ENCODE results near the gene TNNT3. TPM values are rescaled to one million over a fixed set of nuclear protein-coding genes. Genes with fewer than 3 reads are reported as not detected.

TNNT3 gene
- total RNA-seq, 1 donor from 2014 or later, result not detected

DNA sequence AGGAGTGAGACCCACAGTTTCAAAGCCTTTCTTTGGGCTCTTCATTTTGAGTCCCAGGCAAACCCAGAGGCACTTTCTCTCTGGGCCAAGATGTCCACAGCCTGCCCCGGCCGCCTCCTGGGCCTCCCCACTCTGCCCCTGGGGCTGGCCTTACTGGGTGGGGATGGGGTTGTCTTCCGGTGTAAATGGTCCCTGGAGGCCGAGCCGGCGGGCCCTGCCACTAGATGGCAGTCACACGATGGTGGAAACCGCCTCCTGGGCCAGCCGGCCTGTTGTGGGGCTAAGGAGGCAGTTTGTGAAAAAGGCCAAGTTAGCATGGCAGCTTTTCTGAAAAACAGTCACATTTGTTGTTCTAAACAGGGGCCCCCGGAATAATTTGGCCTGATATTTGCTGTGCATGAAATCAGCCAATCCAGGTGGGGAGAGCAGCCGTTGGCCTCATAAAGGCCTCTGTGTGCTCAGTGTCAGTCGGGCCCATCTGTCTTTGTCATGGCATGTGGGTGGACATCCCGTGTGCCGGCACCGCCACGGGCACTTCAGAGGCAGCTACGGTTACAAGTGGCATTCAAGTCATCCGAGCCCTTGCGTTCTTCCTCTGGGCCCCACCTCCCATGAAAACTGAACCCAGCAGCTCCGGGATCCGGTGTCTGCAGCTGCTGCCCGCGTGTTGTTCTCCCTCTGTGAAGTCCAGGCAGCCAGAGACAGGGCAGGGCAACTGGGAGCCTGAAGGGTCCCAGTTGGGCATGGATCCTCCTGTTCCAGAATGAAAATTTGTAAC, 34.2 kb downstream of the TNNT3 start:
- H3K36me3 ChIP-seq (ENCODE audit: control insufficient read depth, insufficient read depth, low read length), result no peaks in the 10 kb centered on the region
- H3K27me3 ChIP-seq (ENCODE audit: control insufficient read depth, insufficient read depth, low read length), result no peaks in the 10 kb centered on the region
- FAIRE-seq, result no peak
- TF ChIP-seq, protein P1, sequence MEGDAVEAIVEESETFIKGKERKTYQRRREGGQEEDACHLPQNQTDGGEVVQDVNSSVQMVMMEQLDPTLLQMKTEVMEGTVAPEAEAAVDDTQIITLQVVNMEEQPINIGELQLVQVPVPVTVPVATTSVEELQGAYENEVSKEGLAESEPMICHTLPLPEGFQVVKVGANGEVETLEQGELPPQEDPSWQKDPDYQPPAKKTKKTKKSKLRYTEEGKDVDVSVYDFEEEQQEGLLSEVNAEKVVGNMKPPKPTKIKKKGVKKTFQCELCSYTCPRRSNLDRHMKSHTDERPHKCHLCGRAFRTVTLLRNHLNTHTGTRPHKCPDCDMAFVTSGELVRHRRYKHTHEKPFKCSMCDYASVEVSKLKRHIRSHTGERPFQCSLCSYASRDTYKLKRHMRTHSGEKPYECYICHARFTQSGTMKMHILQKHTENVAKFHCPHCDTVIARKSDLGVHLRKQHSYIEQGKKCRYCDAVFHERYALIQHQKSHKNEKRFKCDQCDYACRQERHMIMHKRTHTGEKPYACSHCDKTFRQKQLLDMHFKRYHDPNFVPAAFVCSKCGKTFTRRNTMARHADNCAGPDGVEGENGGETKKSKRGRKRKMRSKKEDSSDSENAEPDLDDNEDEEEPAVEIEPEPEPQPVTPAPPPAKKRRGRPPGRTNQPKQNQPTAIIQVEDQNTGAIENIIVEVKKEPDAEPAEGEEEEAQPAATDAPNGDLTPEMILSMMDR (IDR thresholded peaks at IDR 0.05; ENCODE audit: insufficient read depth, low read length, severe bottlenecking), result no peak
- no peak for DNase-seq (ENCODE audit: low read depth)
- H3K4me3 ChIP-seq (ENCODE audit: low read depth, low read length), result no peak overlapping the region

DNA sequence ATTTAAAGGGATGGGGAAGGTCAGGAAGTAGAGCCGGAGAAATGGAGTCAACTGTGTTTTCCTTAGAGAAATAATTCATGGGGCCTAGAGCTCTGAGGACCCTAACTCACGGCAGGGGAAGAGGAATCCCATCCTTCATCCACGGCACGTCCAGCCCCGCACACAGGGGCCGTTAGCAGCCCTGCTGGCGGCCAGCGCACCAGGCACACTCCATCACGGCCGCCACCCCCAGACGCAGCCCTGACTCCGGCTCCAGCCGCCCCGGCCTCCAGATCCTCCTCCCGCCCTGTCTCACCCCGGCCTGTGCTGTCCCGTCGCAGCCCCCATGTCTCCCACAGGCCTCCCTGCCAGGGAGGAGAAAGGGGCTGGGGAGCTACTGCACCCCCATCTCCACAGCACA, 38.9 kb downstream of the TNNT3 start:
- no peaks in the 10 kb centered on the region for H3K27me3 ChIP-seq (ENCODE audit: control insufficient read depth, insufficient read depth, low read length)
- H3K4me3 ChIP-seq (ENCODE audit: low read depth, low read length), result no peak overlapping the region
- no peak for FAIRE-seq
- no peak for DNase-seq (ENCODE audit: low read depth)
- no peaks in the 10 kb centered on the region for H3K36me3 ChIP-seq (ENCODE audit: control insufficient read depth, insufficient read depth, low read length)
- TF ChIP-seq, protein P1 (IDR thresholded peaks at IDR 0.05; ENCODE audit: insufficient read depth, low read length, severe bottlenecking), result no peak

DNA sequence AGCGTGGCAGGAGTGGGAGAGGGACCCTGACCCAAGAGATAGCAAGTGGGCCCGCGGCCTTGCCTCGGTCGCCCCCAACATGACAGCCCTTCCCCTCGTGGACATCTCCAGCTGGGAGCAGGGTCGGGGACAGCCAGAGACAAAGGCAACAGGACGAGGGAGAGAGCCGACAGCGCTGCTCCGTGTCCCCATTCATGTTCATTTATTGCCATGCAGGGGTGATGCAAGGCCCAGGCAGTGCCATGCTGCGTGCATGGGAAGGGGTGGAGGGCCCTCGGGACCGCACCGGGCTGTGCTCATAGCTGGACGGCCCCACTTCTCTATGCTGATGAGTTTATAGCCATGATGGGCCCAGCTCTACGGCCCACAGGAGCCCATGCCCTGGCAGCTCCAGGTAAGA, 40.3 kb downstream of the TNNT3 start:
- DNase-seq (ENCODE audit: low read depth) (no peak), FAIRE-seq (no peak)
- Histone ChIP-seq H3K27me3 (ENCODE audit: control insufficient read depth, insufficient read depth, low read length) (no peaks in the 10 kb centered on the region), H3K4me3 (ENCODE audit: low read depth, low read length) (no peak overlapping the region), H3K36me3 (ENCODE audit: control insufficient read depth, insufficient read depth, low read length) (no peaks in the 10 kb centered on the region)
- TF ChIP-seq, protein P1 (IDR thresholded peaks at IDR 0.05; ENCODE audit: insufficient read depth, low read length, severe bottlenecking), result no peak

DNA sequence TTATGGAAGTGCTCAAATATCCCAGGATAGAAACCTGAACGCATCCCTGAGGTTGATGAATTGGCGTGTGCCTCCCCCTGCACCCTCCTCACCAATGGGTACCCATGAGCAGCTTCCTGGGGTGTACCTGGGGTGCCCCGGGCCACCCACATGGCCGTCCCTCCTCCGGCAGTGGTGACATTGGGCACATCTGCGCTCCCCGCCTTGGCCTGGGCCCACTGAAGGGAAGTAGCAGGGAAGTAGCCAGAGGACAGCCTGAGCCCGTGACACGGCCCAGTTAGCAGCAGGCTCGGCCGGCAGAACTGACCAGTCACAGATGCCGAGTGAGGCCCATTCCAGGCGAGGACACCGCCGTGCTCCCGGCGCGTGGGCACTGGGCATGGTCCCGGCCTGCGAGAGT, 44.4 kb downstream of the TNNT3 start:
- no peaks in the 10 kb centered on the region for H3K36me3 ChIP-seq (ENCODE audit: control insufficient read depth, insufficient read depth, low read length)
- no peak overlapping the region for H3K4me3 ChIP-seq (ENCODE audit: low read depth, low read length)
- H3K27me3 ChIP-seq (ENCODE audit: control insufficient read depth, insufficient read depth, low read length), result no peaks in the 10 kb centered on the region
- TF ChIP-seq, protein P1 (IDR thresholded peaks at IDR 0.05; ENCODE audit: insufficient read depth, low read length, severe bottlenecking), result no peak
- FAIRE-seq, result no peak
- DNase-seq (ENCODE audit: low read depth), result no peak

DNA sequence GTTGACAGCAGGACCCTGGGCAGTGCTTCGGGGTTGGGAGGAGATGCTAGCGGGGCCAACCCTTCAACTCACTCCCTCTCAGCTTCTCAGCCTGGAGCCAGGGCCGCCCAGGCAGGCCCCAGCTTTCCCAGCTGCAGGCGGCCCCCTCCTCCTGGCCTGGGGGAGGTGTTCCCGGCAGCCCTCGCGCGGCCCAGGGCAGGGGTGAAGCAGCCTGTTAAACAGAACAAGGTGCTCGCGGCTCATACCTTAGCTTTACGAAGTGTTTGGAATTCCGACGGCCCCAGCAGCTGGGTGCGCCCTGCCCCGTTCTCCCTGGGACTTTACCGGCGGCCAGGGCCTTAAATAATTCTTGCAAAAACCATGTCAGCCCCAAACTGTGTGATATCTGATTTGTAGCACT, 44.8 kb downstream of the TNNT3 start:
- no peak overlapping the region for H3K4me3 ChIP-seq (ENCODE audit: low read depth, low read length)
- DNase-seq (ENCODE audit: low read depth) (no peak), FAIRE-seq (no peak)
- no peaks in the 10 kb centered on the region for H3K27me3 ChIP-seq (ENCODE audit: control insufficient read depth, insufficient read depth, low read length)
- H3K36me3 ChIP-seq (ENCODE audit: control insufficient read depth, insufficient read depth, low read length), result no peaks in the 10 kb centered on the region
- TF ChIP-seq, protein P1 (IDR thresholded peaks at IDR 0.05; ENCODE audit: insufficient read depth, low read length, severe bottlenecking), result no peak

DNA sequence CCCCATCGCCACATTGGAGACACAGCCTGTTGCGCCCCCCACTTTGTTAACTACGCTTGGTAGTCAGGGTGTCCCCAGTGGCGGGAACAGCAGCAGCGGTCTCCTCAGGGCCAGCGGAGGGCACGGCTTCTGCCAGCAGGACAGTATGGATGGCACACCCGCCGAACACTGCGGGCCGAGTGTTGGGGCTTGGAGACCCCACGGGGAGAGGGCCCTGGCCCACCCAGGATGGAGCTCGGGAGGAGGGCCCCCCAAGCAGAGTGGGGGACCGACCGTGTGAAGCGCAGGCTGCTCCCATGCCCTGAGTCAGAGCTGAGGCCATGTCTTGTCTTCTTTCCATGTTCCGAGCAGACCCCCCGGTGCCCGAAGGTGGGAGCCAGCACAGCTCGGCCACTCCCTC, 45.5 kb downstream of the TNNT3 start:
- DNase-seq (ENCODE audit: low read depth) (no peak), FAIRE-seq (no peak)
- no peak overlapping the region for H3K4me3 ChIP-seq (ENCODE audit: low read depth, low read length)
- TF ChIP-seq, protein P1 (IDR thresholded peaks at IDR 0.05; ENCODE audit: insufficient read depth, low read length, severe bottlenecking), result no peak
- H3K36me3 ChIP-seq (ENCODE audit: control insufficient read depth, insufficient read depth, low read length), result no peaks in the 10 kb centered on the region
- no peaks in the 10 kb centered on the region for H3K27me3 ChIP-seq (ENCODE audit: control insufficient read depth, insufficient read depth, low read length)
